ENCODE measurements around the gene ARL16.
A peak's percentile ranks its signal among the peaks of the same experiment; 100 is the strongest.

The ARL16 gene

GRCh38 chr17:81648707-81649085, 34.9 kb downstream of the ARL16 start:
- peaks cover 7% of the 10 kb centered on the region for H3K36me3 Mint-ChIP-seq (ENCODE audit: insufficient read depth)
- H3K4me1 Mint-ChIP-seq: no peaks in the 10 kb centered on the region
- no peaks in the 10 kb centered on the region for H3K9me3 Mint-ChIP-seq
- H3K27ac Mint-ChIP-seq (ENCODE audit: low read depth): no peak overlapping the region
- DNase-seq (ENCODE audit: low spot score in 2 of 2) (no peak), ATAC-seq (replicated peaks; ENCODE audit: extremely low read depth, poor library complexity, severe bottlenecking) (no peak)
- H3K27me3 Mint-ChIP-seq: peaks cover 25% of the 10 kb centered on the region
- no peak overlapping the region for H3K4me3 Mint-ChIP-seq

GRCh38 chr17:81648013-81648706, 35.4 kb downstream of the ARL16 start:
- H3K9me3 Mint-ChIP-seq: no peaks in the 10 kb centered on the region
- ATAC-seq (replicated peaks; ENCODE audit: extremely low read depth, poor library complexity, severe bottlenecking) (no peak), DNase-seq (ENCODE audit: low spot score in 2 of 2) (no peak)
- H3K4me3 Mint-ChIP-seq: no peak overlapping the region
- peaks cover 19% of the 10 kb centered on the region for H3K27me3 Mint-ChIP-seq
- no peak overlapping the region for H3K27ac Mint-ChIP-seq (ENCODE audit: low read depth)
- no peaks in the 10 kb centered on the region for H3K4me1 Mint-ChIP-seq
- peaks cover 7% of the 10 kb centered on the region for H3K36me3 Mint-ChIP-seq (ENCODE audit: insufficient read depth)

- no peaks in the 10 kb centered on the region for H3K4me1 Mint-ChIP-seq
- ATAC-seq (replicated peaks; ENCODE audit: extremely low read depth, poor library complexity, severe bottlenecking) (no peak), DNase-seq (ENCODE audit: low spot score in 2 of 2) (no peak)
- H3K9me3 Mint-ChIP-seq: no peaks in the 10 kb centered on the region
- H3K4me3 Mint-ChIP-seq: no peak overlapping the region
- no peak overlapping the region for H3K27ac Mint-ChIP-seq (ENCODE audit: low read depth)
- H3K27me3 Mint-ChIP-seq: peaks cover 17% of the 10 kb centered on the region
- H3K36me3 Mint-ChIP-seq (ENCODE audit: insufficient read depth): peaks cover 6% of the 10 kb centered on the region
Observed at GRCh38 chr17:81647640-81648012, 36.0 kb downstream of the ARL16 start.

- Mint-ChIP-seq H3K36me3 (ENCODE audit: insufficient read depth) (peaks cover 6% of the 10 kb centered on the region), H3K4me3 (no peak overlapping the region), H3K9me3 (no peaks in the 10 kb centered on the region), H3K4me1 (no peaks in the 10 kb centered on the region), H3K27me3 (peaks cover 16% of the 10 kb centered on the region), H3K27ac (ENCODE audit: low read depth) (no peak overlapping the region)
- ATAC-seq (replicated peaks; ENCODE audit: extremely low read depth, poor library complexity, severe bottlenecking) (no peak), DNase-seq (ENCODE audit: low spot score in 2 of 2) (no peak)
Observed at GRCh38 chr17:81646869-81647600, 36.6 kb downstream of the ARL16 start.

GRCh38 chr17:81644976-81645952, 38.3 kb downstream of the ARL16 start:
- Mint-ChIP-seq H3K4me3 (no peak overlapping the region), H3K36me3 (ENCODE audit: insufficient read depth) (peaks cover 3% of the 10 kb centered on the region), H3K4me1 (no peaks in the 10 kb centered on the region), H3K27me3 (peaks cover 8% of the 10 kb centered on the region), H3K27ac (ENCODE audit: low read depth) (no peak overlapping the region), H3K9me3 (no peaks in the 10 kb centered on the region)
- ATAC-seq (replicated peaks; ENCODE audit: extremely low read depth, poor library complexity, severe bottlenecking) (no peak), DNase-seq (ENCODE audit: low spot score in 2 of 2) (no peak)

- Mint-ChIP-seq H3K36me3 (ENCODE audit: insufficient read depth) (peaks cover 3% of the 10 kb centered on the region), H3K9me3 (no peaks in the 10 kb centered on the region), H3K4me3 (no peak overlapping the region), H3K27me3 (peaks cover 8% of the 10 kb centered on the region), H3K27ac (ENCODE audit: low read depth) (no peak overlapping the region), H3K4me1 (no peaks in the 10 kb centered on the region)
- ATAC-seq (replicated peaks; ENCODE audit: extremely low read depth, poor library complexity, severe bottlenecking) (no peak), DNase-seq (ENCODE audit: low spot score in 2 of 2) (no peak)
Observed at GRCh38 chr17:81644496-81644895, 39.1 kb downstream of the ARL16 start.

GRCh38 chr17:81641825-81642489, 41.6 kb downstream of the ARL16 start:
- H3K4me1 Mint-ChIP-seq: no peaks in the 10 kb centered on the region
- H3K27ac Mint-ChIP-seq (ENCODE audit: low read depth): no peak overlapping the region
- no peaks in the 10 kb centered on the region for H3K9me3 Mint-ChIP-seq
- H3K36me3 Mint-ChIP-seq (ENCODE audit: insufficient read depth): peaks cover 4% of the 10 kb centered on the region
- DNase-seq (ENCODE audit: low spot score in 2 of 2) (no peak), ATAC-seq (replicated peaks; ENCODE audit: extremely low read depth, poor library complexity, severe bottlenecking) (no peak)
- no peak overlapping the region for H3K4me3 Mint-ChIP-seq
- H3K27me3 Mint-ChIP-seq: no peaks in the 10 kb centered on the region

GRCh38 chr17:81640011-81640410, 43.6 kb downstream of the ARL16 start:
- H3K36me3 Mint-ChIP-seq (ENCODE audit: insufficient read depth): peaks cover 7% of the 10 kb centered on the region
- H3K27ac Mint-ChIP-seq (ENCODE audit: low read depth): no peak overlapping the region
- DNase-seq (ENCODE audit: low spot score in 2 of 2): no peak
- no peak for ATAC-seq (replicated peaks; ENCODE audit: extremely low read depth, poor library complexity, severe bottlenecking)
- H3K4me3 Mint-ChIP-seq: no peak overlapping the region
- no peaks in the 10 kb centered on the region for H3K27me3 Mint-ChIP-seq
- H3K9me3 Mint-ChIP-seq: no peaks in the 10 kb centered on the region
- H3K4me1 Mint-ChIP-seq: peaks cover 12% of the 10 kb centered on the region

- Mint-ChIP-seq H3K4me1 (peaks cover 12% of the 10 kb centered on the region), H3K9me3 (no peaks in the 10 kb centered on the region), H3K27ac (ENCODE audit: low read depth) (no peak overlapping the region), H3K27me3 (no peaks in the 10 kb centered on the region), H3K4me3 (no peak overlapping the region), H3K36me3 (ENCODE audit: insufficient read depth) (peaks cover 7% of the 10 kb centered on the region)
- ATAC-seq (replicated peaks; ENCODE audit: extremely low read depth, poor library complexity, severe bottlenecking) (no peak), DNase-seq (ENCODE audit: low spot score in 2 of 2) (no peak)
Observed at GRCh38 chr17:81638683-81639082, 44.9 kb downstream of the ARL16 start.

- ATAC-seq (replicated peaks; ENCODE audit: extremely low read depth, poor library complexity, severe bottlenecking) (peak; percentile 86), DNase-seq (ENCODE audit: low spot score in 2 of 2) (peak; percentile 63 to 69)
- H3K27ac Mint-ChIP-seq (ENCODE audit: low read depth): peak within 1 kb of the TSS; percentile 96
- H3K36me3 Mint-ChIP-seq (ENCODE audit: insufficient read depth): peaks cover 8% of the 10 kb centered on the region
- H3K9me3 Mint-ChIP-seq: no peaks in the 10 kb centered on the region
- H3K4me1 Mint-ChIP-seq: peaks cover 17% of the 10 kb centered on the region
- H3K27me3 Mint-ChIP-seq: no peaks in the 10 kb centered on the region
- H3K4me3 Mint-ChIP-seq: peak within 1 kb of the TSS; percentile 93
Observed at GRCh38 chr17:81636505-81637288, 46.9 kb downstream of the ARL16 start, which contains the start of the genes NPLOC4 and TSPAN10. NPLOC4 (minus strand) TSS chr17:81637112; CDS start chr17:81636930, 182 bp downstream. TSPAN10 (plus strand) TSS chr17:81637196; CDS start chr17:81642413, 5,217 bp downstream.

GRCh38 chr17:81635973-81636504, 47.6 kb downstream of the ARL16 start:
- H3K4me1 Mint-ChIP-seq: peaks cover 17% of the 10 kb centered on the region
- peak overlapping the region; percentile 96 for H3K27ac Mint-ChIP-seq (ENCODE audit: low read depth)
- no peaks in the 10 kb centered on the region for H3K27me3 Mint-ChIP-seq
- DNase-seq (ENCODE audit: low spot score in 2 of 2) (no peak), ATAC-seq (replicated peaks; ENCODE audit: extremely low read depth, poor library complexity, severe bottlenecking) (no peak)
- H3K9me3 Mint-ChIP-seq: no peaks in the 10 kb centered on the region
- H3K36me3 Mint-ChIP-seq (ENCODE audit: insufficient read depth): peaks cover 8% of the 10 kb centered on the region
- H3K4me3 Mint-ChIP-seq: peak overlapping the region; percentile 93
